Endothelial cell of umbilical vein (primary cell): ENCODE data around the gene CYP11A1. TPM values are rescaled to one million over a fixed set of nuclear protein-coding genes. Genes with fewer than 3 reads are reported as not detected.

Experiments used
- BruUV-seq: library from RNA; stranded (reverse); fragments of 400-500 nt; replicated peaks from 2 replicates; lab custom pipeline; 2021; lab: Mats Ljungman, UMichigan
- CTCF ChIA-PET: fragments of 300-600, 350-600 bp; sonication (Branson Sonifier 250); formaldehyde crosslinking; loops from one replicate; lab custom pipeline; 2021; ENCODE audit warnings: antibody characterized with exemption, inconsistent platforms; lab: Charles Lee
- POLR2A ChIA-PET: fragments of 300-600, 350-600 bp; sonication (Branson Sonifier 250); formaldehyde crosslinking; loops from one replicate; lab custom pipeline; 2021; ENCODE audit warnings: antibody characterized with exemption, inconsistent platforms; lab: Charles Lee
- DNase-seq: peaks from one replicate; pipeline ENCODE4 v3.0.0-alpha.2; 2011; ENCODE audit warnings: low read depth, low spot score
- FAIRE-seq: peaks from 2 replicates; lab custom pipeline; 2011; peaks lifted over from hg19 to GRCh38; lab: Jason Lieb, UNC
- H2AFZ ChIP-seq: 2 replicates; pipeline ENCODE4 v1.6.0; 2012; ENCODE audit warnings: low read depth, low read length, control low read depth, inconsistent platforms
- H3K27ac ChIP-seq: 2 replicates; pipeline ENCODE4 v1.5.1; 2011; ENCODE audit warnings: low read depth, mild to moderate bottlenecking, control low read depth, low read length, moderate library complexity; ENCODE audit not compliant: insufficient read depth
- H3K27me3 ChIP-seq, 2 experiments: 2 replicates each; pipeline versions ENCODE4 v1.6.0 to v1.6.1; 2011; ENCODE audit warnings: low read length in 2 of 2, mixed read lengths in 1 of 2; ENCODE audit not compliant: control insufficient read depth in 2 of 2, insufficient read depth in 2 of 2
- H3K36me3 ChIP-seq, 2 experiments: 2 replicates in 1 of 2; 3 replicates in 1 of 2; pipeline ENCODE4 v1.5.1; 2011; ENCODE audit warnings: low read length in 2 of 2, mild to moderate bottlenecking in 1 of 2, moderate library complexity in 1 of 2; ENCODE audit not compliant: control insufficient read depth in 2 of 2, insufficient read depth in 2 of 2; ENCODE audit errors: extremely low read depth in 1 of 2
- H3K4me1 ChIP-seq: 3 replicates; pipeline ENCODE4 v1.5.1; 2011; ENCODE audit warnings: mild to moderate bottlenecking, low read length; ENCODE audit not compliant: control insufficient read depth, insufficient read depth; ENCODE audit errors: extremely low read depth
- H3K4me2 ChIP-seq: 2 replicates; pipeline ENCODE4 v1.6.1; 2011; ENCODE audit warnings: low read length, control low read depth, mixed read lengths; ENCODE audit not compliant: insufficient read depth
- H3K4me3 ChIP-seq, 3 experiments: fragments of 200-600 bp in 1 of 3; sonication (generic), shearing (Covaris generic) in 1 of 3; replicated peaks in 1 of 3; 2 replicates each; pipeline ENCODE4 v1.5.1; 2011 to 2016; ENCODE audit warnings: control low read depth in 3 of 3, low read length in 3 of 3, mild to moderate bottlenecking in 2 of 3, inconsistent platforms in 1 of 3, low read depth in 1 of 3, moderate library complexity in 1 of 3; ENCODE audit not compliant: insufficient read depth in 1 of 3
- H3K79me2 ChIP-seq: 2 replicates; pipeline ENCODE4 v1.6.0; 2012; ENCODE audit warnings: low read length, inconsistent platforms; ENCODE audit not compliant: control insufficient read depth, insufficient read depth
- H3K9ac ChIP-seq: replicated peaks from 2 replicates; pipeline ENCODE3; 2011; ENCODE audit warnings: low read length, control low read depth; ENCODE audit not compliant: insufficient read depth; ENCODE audit errors: extremely low read depth
- H3K9me1 ChIP-seq: replicated peaks from 3 replicates; pipeline ENCODE4 v1.6.0; 2011; ENCODE audit warnings: mild to moderate bottlenecking, low read length; ENCODE audit not compliant: control insufficient read depth, insufficient read depth; ENCODE audit errors: extremely low read depth
- H3K9me3 ChIP-seq: replicated peaks from 2 replicates; pipeline ENCODE4 v1.5.1; 2012; ENCODE audit warnings: low read length, inconsistent platforms; ENCODE audit not compliant: control insufficient read depth, insufficient read depth
- H4K20me1 ChIP-seq: replicated peaks from 2 replicates; pipeline ENCODE3; 2011; ENCODE audit warnings: mild to moderate bottlenecking, low read length; ENCODE audit not compliant: control insufficient read depth, insufficient read depth; ENCODE audit errors: extremely low read depth
- CTCF ChIP-seq, 2 donors: IDR thresholded peaks; 1 replicate in 1 of 2; 2 replicates in 1 of 2; pipeline ENCODE4 v1.5.1; 2011; ENCODE audit warnings: low read length in 2 of 2, mild to moderate bottlenecking in 2 of 2, moderate library complexity in 2 of 2, control low read depth in 1 of 2, inconsistent platforms in 1 of 2, low read depth in 1 of 2; ENCODE audit not compliant: insufficient read depth in 1 of 2; ENCODE audit errors: extremely low read depth in 1 of 2
- EZH2 ChIP-seq: IDR thresholded peaks from 2 replicates; pipeline ENCODE4 v1.6.1; 2012; ENCODE audit warnings: borderline replicate concordance, low read depth, mild to moderate bottlenecking, moderate library complexity, low read length, inconsistent platforms; ENCODE audit not compliant: severe bottlenecking
- FOS ChIP-seq: IDR thresholded peaks from 2 replicates; pipeline ENCODE4 v1.6.1; 2011; ENCODE audit warnings: mild to moderate bottlenecking, low read length, moderate library complexity, borderline replicate concordance; ENCODE audit not compliant: insufficient read depth
- GATA2 ChIP-seq: IDR thresholded peaks from 2 replicates; pipeline ENCODE4 v1.7.0; 2011; ENCODE audit warnings: low read depth, mild to moderate bottlenecking, moderate library complexity, mixed read lengths, low read length; ENCODE audit not compliant: insufficient read length, insufficient read depth
- JUN ChIP-seq: IDR thresholded peaks from 2 replicates; pipeline ENCODE4 v1.6.1; 2011; ENCODE audit warnings: borderline replicate concordance, low read depth; ENCODE audit not compliant: insufficient read length, insufficient read depth
- MAX ChIP-seq: IDR thresholded peaks from 2 replicates; pipeline ENCODE4 v1.6.1; 2011; ENCODE audit not compliant: insufficient read depth, insufficient read length
- MYC ChIP-seq: IDR thresholded peaks from one replicate; pipeline ENCODE4 v1.6.1; 2011; ENCODE audit warnings: mild to moderate bottlenecking, low read depth, low read length
- POLR2A ChIP-seq: IDR thresholded peaks from 2 replicates; pipeline ENCODE4 v1.6.1; 2012; ENCODE audit warnings: low read depth, mild to moderate bottlenecking, control low read depth, low read length
- POLR2AphosphoS5 ChIP-seq: IDR thresholded peaks from 2 replicates; pipeline ENCODE4 v1.6.1; 2012; ENCODE audit warnings: low read depth, mild to moderate bottlenecking, control low read depth, low read length, moderate library complexity; ENCODE audit not compliant: insufficient read depth
- dilution Hi-C: fragments of 300-500 bp; cut with MboI; formaldehyde crosslinking; loops from one replicate; pipeline ENCODE4 v1.15.0; 2019; ENCODE audit warnings: low sequenced_read_pairs; ENCODE audit not compliant: extremely low pct_ligation_motif_present
- intact Hi-C: fragments of 100-400 bp; cut with micrococcal nuclease; formaldehyde crosslinking; loops from one replicate; pipeline ENCODE4 v1.10.0; 2022
- polyA plus RNA-seq, 4 experiments: library from polyadenylated mRNA; depleted of rRNA in 3 of 4; stranded (reverse) in 3 of 4; unstranded in 1 of 4; fragments of >200 nt; gene quantifications; 2 replicates each; pipeline versions ENCODE4 v1.2.1 to v1.2.3, GENCODE V29; 2011 to 2012; ENCODE audit warnings: missing spikeins in 1 of 4
- total RNA-seq: library from RNA; stranded (reverse); gene quantifications from 2 replicates; pipeline ENCODE4 v1.2.3, GENCODE V29; 2021

CYP11A1 gene
- total and polyA plus RNA-seq, 2 donors (not counting 3 experiments of a cell fraction or from before 2014, with no cell fraction given) = 0.08 TPM; not detected in 1

GRCh38 chr15:74398183-74398582 is 30.7 kb upstream of the CYP11A1 start:
- H3K9me1 ChIP-seq = no peaks in the 10 kb centered on the region
- no TSS peak for BruUV-seq
- dilution Hi-C loops (no loop called here), intact Hi-C loops (no loop called here)
- no peak for TF ChIP-seq EZH2
- no peak for TF ChIP-seq MYC
- no peak for TF ChIP-seq POLR2AphosphoS5
- no peak for TF ChIP-seq JUN
- TF ChIP-seq CTCF (IDR thresholded peaks at IDR 0.05; ENCODE audit: extremely low read depth in 1 of 2, insufficient read depth in 1 of 2, low read depth in 1 of 2, low read length in 2 of 2) = no peak
- no peak for TF ChIP-seq GATA2
- no peak for TF ChIP-seq POLR2A
- TF ChIP-seq FOS = no peak
- no peak for TF ChIP-seq MAX
- no peaks in the 10 kb centered on the region for H3K79me2 ChIP-seq
- no peak overlapping the region for H3K27ac ChIP-seq
- peaks cover 0 to 6% of the 10 kb centered on the region in 2 experiments for H3K27me3 ChIP-seq
- H2AFZ ChIP-seq = no peak overlapping the region
- no peaks in the 10 kb centered on the region for H4K20me1 ChIP-seq
- no peak for DNase-seq
- H3K9ac ChIP-seq = no peak overlapping the region
- POLR2A ChIA-PET = no interaction called here
- no peaks in the 10 kb centered on the region for H3K36me3 ChIP-seq
- H3K4me3 ChIP-seq = no peak overlapping the region
- H3K4me1 ChIP-seq = peaks cover 6% of the 10 kb centered on the region
- H3K4me2 ChIP-seq = no peak overlapping the region
- CTCF ChIA-PET = no interaction called here
- no peaks in the 10 kb centered on the region for H3K9me3 ChIP-seq
- FAIRE-seq = no peak
